Measurements from ENCODE around the gene KDM6B. TPM values are rescaled to one million over a fixed set of nuclear protein-coding genes. Genes with fewer than 3 reads are reported as not detected.
A peak's percentile ranks its signal among the peaks of the same experiment; 100 is the strongest.

Gene KDM6B
- total and polyA plus RNA-seq, 9 of the 15 experiments (the other 6 are each of a cell fraction or from before 2014, with no cell fraction given): 0.01 to 22.9 (median 2.2) TPM

- TF ChIP-seq TCF7L2 (IDR thresholded peaks at IDR 0.05; ENCODE audit: low read depth, low read length) (no peak), NR2C1 (IDR thresholded peaks at IDR 0.05) (no peak), NR2C1 (tag; IDR thresholded peaks at IDR 0.05) (peak; percentile 40; the same call in 1 of the 2 replicates), CEBPG (CRISPR knock-in tag; IDR thresholded peaks at IDR 0.05) (no peak), CEBPG (tag; conservative IDR thresholded peaks at IDR 0.05 in 1 of 2, IDR thresholded peaks at IDR 0.05 in 1 of 2) (no peak), RBM25 (IDR thresholded peaks at IDR 0.05; ENCODE audit: low read depth, low read length, severe bottlenecking) (peak; percentile 75), HDAC2 (IDR thresholded peaks at IDR 0.05) (no peak), GATA2 (CRISPR knock-in tag; IDR thresholded peaks at IDR 0.05) (no peak), ZNF384 (IDR thresholded peaks at IDR 0.05; ENCODE audit: low read depth, low read length) (no peak), HNRNPLL (IDR thresholded peaks at IDR 0.05; ENCODE audit: low read depth, low read length, poor library complexity, severe bottlenecking) (no peak), ASH1L (IDR thresholded peaks at IDR 0.05; ENCODE audit: borderline replicate concordance, low read depth, partially characterized antibody) (peak; percentile 66), DIDO1 (tag; IDR thresholded peaks at IDR 0.05; ENCODE audit: low read depth) (no peak), NFATC3 (IDR thresholded peaks at IDR 0.05) (no peak), CBFA2T3 (IDR thresholded peaks at IDR 0.05) (no peak), NEUROD1 (IDR thresholded peaks at IDR 0.05; ENCODE audit: borderline replicate concordance, low read depth, low read length, partially characterized antibody) (no peak), ZNF41 (CRISPR knock-in tag; conservative IDR thresholded peaks at IDR 0.05) (no peak), ELF1 (tag; IDR thresholded peaks at IDR 0.05) (no peak), ATF6 (CRISPR knock-in tag; IDR thresholded peaks at IDR 0.05) (no peak), SP1 (CRISPR knock-in tag; IDR thresholded peaks at IDR 0.05) (peak; percentile 52; the same call in 1 of the 2 replicates), NELFE (IDR thresholded peaks at IDR 0.05; ENCODE audit: insufficient read depth, insufficient read length) (no peak)
- TF ChIP-seq, protein P1, sequence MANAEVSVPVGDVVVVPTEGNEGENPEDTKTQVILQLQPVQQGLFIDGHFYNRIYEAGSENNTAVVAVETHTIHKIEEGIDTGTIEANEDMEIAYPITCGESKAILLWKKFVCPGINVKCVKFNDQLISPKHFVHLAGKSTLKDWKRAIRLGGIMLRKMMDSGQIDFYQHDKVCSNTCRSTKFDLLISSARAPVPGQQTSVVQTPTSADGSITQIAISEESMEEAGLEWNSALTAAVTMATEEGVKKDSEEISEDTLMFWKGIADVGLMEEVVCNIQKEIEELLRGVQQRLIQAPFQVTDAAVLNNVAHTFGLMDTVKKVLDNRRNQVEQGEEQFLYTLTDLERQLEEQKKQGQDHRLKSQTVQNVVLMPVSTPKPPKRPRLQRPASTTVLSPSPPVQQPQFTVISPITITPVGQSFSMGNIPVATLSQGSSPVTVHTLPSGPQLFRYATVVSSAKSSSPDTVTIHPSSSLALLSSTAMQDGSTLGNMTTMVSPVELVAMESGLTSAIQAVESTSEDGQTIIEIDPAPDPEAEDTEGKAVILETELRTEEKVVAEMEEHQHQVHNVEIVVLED (CRISPR knock-in tag; IDR thresholded peaks at IDR 0.05): no peak
- TF ChIP-seq, protein P2, sequence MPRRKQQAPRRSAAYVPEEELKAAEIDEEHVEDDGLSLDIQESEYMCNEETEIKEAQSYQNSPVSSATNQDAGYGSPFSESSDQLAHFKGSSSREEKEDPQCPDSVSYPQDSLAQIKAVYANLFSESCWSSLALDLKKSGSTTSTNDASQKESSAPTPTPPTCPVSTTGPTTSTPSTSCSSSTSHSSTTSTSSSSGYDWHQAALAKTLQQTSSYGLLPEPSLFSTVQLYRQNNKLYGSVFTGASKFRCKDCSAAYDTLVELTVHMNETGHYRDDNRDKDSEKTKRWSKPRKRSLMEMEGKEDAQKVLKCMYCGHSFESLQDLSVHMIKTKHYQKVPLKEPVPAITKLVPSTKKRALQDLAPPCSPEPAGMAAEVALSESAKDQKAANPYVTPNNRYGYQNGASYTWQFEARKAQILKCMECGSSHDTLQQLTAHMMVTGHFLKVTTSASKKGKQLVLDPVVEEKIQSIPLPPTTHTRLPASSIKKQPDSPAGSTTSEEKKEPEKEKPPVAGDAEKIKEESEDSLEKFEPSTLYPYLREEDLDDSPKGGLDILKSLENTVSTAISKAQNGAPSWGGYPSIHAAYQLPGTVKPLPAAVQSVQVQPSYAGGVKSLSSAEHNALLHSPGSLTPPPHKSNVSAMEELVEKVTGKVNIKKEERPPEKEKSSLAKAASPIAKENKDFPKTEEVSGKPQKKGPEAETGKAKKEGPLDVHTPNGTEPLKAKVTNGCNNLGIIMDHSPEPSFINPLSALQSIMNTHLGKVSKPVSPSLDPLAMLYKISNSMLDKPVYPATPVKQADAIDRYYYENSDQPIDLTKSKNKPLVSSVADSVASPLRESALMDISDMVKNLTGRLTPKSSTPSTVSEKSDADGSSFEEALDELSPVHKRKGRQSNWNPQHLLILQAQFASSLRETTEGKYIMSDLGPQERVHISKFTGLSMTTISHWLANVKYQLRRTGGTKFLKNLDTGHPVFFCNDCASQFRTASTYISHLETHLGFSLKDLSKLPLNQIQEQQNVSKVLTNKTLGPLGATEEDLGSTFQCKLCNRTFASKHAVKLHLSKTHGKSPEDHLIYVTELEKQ (CRISPR knock-in tag; IDR thresholded peaks at IDR 0.05): no peak
Measured at GRCh38 chr17:7844292-7845154, 10.5 kb downstream of the KDM6B start (continued).

Data from K562 (cell line).